T47D (cell line): ENCODE results near the gene ENPP4.
"Not testable (repeated sequence)": the region's sequence is repeated elsewhere in the genome, so short reads cannot be mapped to it uniquely, and the experiment has no call there.

Source experiments
- DNase-seq, 2 experiments: peaks; one replicate each; pipeline versions ENCODE4 v3.0.0 to v3.0.0-alpha.2; 2011 to 2012; ENCODE audit warnings: low read depth in 1 of 2, low spot score in 1 of 2
- JUND ChIP-seq: IDR thresholded peaks from 2 replicates; pipeline ENCODE4 v1.6.1; 2012; ENCODE audit warnings: low read depth
- in situ Hi-C: cut with HindIII; loops from 2 replicates; pipeline ENCODE4 v1.10.0; 2016; ENCODE audit warnings: low sequenced_read_pairs, low pct_unique_long_range_greater_than_20kb

The ENPP4 gene

DNA sequence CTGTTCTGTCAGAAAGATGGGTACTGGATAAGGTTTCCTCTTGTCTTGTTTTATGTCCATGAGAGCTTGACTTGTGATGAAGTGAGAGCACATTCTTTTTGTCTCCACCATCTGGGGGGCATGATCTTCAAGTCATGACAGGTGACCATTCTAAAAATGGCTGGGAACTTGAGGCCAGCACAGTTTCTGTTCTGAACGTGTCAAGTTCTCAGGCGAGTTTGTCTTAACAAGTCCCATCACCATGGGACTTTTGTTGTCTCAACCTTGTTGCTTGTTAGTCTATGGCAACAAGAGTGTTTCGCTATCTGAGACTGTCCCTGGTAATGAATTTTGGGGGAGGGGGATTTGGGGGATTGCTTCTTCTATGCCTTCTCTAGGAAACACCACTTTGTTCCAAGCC lies 25.6 kb upstream of the ENPP4 start:
- in situ Hi-C loops = no loop called here
- TF ChIP-seq JUND = no peak
- no peak for DNase-seq

DNA sequence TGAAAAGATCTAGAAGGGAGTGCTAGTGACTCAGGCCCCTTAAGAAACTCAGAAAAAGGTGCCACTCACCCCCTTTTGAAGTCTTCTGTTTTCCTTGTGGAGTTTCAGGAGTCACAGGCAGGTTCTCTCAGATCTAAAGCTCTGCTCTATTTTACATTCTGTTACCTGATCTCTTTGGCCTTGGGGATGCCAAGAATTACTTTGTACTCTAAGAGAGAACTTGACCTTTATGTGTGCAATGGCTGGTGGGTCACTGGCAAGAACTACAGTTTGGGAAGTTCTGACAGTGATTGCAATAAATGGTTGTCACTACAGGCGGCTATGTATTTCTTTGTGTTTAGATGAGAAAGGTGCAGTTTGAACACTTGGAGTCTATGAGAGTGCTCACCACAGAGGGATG lies 24.2 kb upstream of the ENPP4 start:
- TF ChIP-seq JUND = no peak
- in situ Hi-C loops = no loop called here
- no peak for DNase-seq

DNA sequence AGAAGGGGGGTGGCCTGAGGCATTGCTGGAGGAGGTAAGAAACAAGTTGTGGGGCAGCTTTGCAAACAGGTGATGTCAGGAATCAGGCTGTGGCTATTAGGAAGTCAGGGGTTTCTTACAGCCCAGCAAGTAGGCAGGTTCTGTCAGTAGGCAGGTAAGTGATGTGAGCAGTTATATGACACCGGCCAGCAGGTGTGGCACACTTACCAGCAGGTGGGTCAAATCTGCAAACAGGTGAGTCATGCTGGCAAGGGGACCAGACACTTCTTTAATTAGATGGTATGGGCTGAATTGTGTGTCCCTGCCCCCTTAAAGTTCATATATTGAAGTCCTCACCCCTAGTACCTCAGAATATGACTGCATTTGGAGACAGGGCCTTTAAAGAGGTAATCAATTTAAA lies 16.4 kb upstream of the ENPP4 start:
- no peak for TF ChIP-seq JUND
- peak in 1 of 2 experiments; percentile 22 for DNase-seq
- in situ Hi-C loops = no loop called here

DNA sequence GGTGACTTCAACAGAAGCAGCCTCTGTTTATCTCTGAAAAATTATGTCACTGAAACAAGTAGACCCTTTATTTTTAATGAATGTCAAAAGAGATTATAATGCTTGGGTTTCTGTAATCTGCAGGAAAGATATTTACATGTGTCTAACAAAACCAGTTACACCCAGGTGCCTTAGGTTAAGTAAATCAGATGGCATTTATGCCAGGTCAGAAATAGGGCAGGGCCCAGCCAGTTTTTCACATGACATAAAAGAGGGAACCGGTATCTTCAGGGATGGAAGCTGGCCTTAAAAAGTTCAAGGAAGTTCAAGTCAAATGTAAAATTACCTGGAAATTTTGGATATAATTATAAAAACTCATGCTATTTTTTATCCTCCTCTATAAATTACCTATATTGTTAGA lies 14.2 kb upstream of the ENPP4 start:
- no peak for TF ChIP-seq JUND
- DNase-seq = no peak
- in situ Hi-C loops = no loop called here

DNA sequence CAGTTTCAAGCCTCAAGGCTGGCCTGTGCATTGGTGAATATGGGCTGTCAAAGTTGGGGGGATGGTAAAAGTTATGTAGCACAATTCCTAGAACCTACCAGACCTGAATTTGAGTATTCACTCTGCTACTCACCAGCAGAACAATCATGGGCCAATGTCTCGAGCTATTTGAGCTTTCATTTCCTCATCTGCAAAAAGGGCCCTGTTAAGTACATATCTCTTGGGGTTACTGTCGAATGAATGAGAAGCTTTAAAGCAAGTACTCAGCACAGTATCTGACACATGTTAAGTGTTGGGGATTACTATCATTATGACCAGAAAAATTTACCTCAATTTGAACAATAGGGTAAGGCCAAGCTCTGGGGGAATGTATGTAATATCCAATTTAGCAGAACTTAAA lies 13.5 kb upstream of the ENPP4 start:
- no peak for TF ChIP-seq JUND
- no peak for DNase-seq
- in situ Hi-C loops = no loop called here

DNA sequence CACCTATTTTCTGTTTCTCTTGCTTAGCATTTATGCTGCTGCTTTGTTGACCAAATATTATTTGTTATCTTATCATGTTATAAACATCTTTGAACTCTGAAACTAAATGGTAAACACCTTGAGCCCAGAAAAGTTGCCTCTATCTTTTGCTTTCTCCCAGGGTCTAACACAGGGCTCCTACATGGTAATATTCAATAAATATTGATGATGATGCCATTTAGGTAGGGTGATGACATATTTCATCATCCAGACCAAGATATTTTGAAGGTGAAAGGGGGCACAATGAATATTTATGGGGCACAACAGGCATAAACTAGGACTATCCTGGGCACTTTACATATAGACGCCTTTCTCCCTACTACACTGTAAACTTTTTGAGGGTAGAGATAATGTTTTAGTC lies 11.6 kb upstream of the ENPP4 start:
- in situ Hi-C loops = no loop called here
- no peak for TF ChIP-seq JUND

DNA sequence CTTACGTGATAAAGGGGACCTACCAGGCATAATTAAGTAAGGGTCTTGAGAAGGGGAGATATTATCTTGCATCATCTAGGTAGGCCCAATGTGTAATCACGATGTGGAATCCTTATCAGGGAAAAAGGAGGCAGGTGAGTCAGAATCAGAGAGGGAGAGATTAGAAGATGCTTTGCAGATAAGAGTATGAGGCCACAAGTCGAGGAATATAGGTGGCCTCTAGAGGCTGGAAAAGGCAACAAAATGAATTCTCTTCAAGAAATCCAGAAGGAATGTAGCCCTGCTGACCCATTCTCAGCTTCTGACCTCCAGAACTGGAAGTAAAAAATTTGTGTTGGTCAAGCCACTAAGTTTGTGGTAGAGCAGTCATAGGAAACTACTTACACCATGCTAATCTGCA lies 11.0 kb upstream of the ENPP4 start:
- in situ Hi-C loops = no loop called here
- no peak for DNase-seq
- no peak for TF ChIP-seq JUND

More for the DNA sequence above, 11.6 kb upstream of the ENPP4 start:
- DNase-seq = no peak

DNA sequence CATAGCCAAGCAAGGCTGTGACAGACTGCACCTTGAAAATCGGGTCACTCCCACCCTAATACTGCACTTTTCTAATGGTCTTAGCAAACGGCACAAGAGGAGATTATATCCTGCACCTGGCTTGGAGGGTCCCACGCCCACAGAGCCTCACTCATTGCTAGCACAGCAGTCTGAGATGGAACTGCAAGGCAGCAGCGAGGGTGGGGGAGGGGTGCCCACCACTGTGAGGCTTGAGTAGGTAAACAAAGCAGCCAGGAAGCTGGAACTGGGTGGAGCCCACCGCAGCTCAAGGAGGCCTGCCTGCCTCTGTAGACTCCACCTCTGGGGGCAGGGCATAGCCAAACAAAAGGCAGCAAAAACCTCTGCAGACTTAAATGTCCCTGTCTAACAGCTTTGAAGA lies 10.1 kb upstream of the ENPP4 start:
- in situ Hi-C loops, DNase-seq: not testable (repeated sequence)

DNA sequence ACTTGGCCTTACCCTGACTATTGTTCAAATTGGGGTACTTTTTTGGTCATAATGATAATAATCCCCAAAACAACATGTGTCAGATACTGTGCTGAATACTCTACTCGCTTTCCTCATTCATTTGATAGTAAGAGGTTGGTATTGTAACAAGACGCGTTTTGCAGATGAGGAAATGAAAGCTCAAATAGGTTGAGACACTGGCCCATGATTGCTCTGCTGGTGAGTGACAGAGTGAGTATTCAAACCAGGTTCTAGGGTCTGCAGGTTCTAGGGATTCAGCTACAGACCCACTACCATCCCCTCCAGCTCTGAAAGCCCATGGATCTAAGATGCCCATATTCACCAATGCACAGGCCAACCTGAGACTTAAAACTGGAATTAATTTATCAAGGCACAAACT lies 1.3 kb upstream of the ENPP4 start:
- in situ Hi-C loops = no loop called here
- DNase-seq = no peak
- no peak for TF ChIP-seq JUND

DNA sequence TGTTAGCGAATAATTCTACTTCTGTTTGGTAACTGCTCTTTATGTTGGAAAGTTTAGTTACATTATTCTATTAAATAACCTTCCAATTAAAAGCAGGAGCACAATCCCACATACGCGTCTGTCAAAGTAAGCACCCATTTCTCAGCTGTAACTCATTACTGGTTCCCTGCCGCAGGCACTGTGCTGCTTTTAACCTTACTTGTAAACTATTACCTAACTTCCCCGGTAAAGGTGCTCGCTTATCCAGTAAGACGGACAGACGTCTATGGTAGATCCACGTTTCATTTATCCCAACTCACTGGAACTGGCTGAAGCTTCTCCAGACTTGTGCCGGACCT lies 529 bp upstream of the ENPP4 start:
- no peak for TF ChIP-seq JUND
- DNase-seq = no peak
- in situ Hi-C loops = no loop called here

DNA sequence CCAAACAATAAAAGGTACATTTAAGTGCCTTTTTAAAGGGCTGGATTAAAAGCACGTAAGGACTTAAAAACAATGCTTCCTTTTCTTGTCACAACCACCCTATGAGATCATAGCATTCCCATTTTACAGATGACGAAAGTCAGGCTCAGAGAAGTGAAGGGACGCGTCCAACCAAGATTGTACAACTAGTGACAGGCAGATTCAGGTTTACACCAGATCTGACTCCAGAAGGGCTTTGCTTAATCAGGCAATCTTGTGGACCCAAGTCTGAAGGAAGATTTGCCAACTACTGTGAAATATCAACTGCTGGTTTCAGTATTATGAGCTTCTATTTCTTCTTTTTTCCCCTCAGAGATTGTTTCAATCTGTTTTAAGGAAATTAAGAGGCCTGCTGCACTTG lies 877 bp downstream of the ENPP4 start:
- no peak for DNase-seq
- in situ Hi-C loops = no loop called here
- TF ChIP-seq JUND = no peak

DNA sequence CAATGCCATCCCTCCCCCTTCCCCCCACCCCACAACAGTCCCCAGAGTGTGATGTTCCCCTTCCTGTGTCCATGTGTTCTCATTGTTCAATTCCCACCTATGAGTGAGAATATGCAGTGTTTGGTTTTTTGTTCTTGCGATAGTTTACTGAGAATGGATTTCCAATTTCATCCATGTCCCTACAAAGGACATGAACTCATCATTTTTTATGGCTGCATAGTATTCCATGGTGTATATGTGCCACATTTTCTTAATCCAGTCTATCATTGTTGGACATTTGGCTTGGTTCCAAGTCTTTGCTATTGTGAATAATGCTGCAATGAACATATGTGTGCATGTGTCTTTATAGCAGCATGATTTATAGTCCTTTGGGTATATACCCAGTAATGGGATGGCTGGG lies 1.5 kb downstream of the ENPP4 start:
- in situ Hi-C loops, DNase-seq: not testable (repeated sequence)

DNA sequence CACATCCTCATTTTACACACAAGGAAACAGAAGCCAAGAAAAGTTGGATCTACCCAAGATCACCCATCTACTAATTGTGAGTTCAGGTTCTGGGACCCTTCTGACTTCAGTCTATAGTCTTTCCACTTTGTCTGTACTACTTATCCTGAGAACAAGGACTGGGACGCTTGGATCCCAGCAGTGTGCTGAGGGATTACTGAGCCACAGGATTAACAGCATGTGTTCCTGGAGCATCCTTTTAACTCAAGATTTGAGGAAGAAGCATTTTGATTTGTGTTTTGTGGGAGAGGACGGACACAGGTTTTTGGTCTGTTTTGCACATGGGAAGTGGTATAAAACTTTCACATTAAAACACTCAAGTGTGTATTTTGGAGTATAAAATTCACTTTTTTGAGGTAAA lies 4.4 kb downstream of the ENPP4 start:
- DNase-seq = no peak
- in situ Hi-C loops = no loop called here
- TF ChIP-seq JUND = no peak

DNA sequence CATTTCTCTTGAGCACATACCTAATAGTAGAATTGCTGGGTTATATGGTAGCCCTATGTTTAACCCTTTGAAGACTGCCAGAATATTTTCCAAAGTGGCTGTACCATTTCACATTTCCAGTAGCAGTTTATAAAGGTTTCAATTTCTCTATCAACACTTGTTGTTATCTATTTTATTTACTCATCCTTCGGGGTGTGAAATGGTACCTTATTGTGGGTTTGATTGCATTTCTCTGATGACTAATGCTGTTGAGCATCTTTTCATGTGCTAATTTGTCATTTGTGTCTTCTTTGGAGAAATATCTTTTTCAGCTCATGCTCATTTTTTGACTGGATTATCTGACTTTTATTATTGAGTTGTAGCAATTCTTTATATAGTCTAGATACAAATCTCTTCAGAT lies 5.4 kb downstream of the ENPP4 start:
- no peak for TF ChIP-seq JUND
- no peak for DNase-seq
- in situ Hi-C loops = no loop called here

DNA sequence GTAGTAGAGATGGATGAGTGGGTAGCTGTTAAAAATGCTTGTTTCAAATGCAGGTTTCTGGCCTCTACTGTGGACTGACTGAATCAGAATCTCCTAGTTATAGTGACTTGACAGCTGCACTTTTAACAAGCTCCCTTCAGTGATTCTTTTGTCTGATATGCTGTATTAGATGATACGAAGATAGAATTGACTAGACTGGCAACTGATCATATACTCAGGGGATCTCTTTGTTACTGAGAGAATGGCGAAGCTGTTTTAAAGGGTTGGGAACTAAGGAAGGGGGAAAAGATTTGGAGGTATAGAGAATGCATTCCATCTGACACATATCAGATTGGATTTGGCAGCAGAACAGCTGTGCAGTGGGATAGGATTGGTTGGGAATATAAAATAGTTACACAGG lies 7.0 kb downstream of the ENPP4 start:
- in situ Hi-C loops = no loop called here
- TF ChIP-seq JUND = no peak
- no peak for DNase-seq
